Fibroblast of lung (primary cell): ENCODE measurements around the gene PRR5L. TPM values are rescaled to one million over a fixed set of nuclear protein-coding genes. Genes with fewer than 3 reads are reported as not detected.

ENCODE experiments used
- DNase-seq, 2 donors: peaks; one replicate each; pipeline versions ENCODE4 v3.0.0 to v3.0.0-alpha.2; 2010; ENCODE audit warnings: low read depth in 2 of 2
- H2AFZ ChIP-seq: 2 replicates; pipeline ENCODE4 v1.5.1; 2012; ENCODE audit warnings: low read length, control low read depth, inconsistent platforms
- H3K27ac ChIP-seq: 2 replicates; pipeline ENCODE4 v1.5.1; 2011; ENCODE audit warnings: low read length, control low read depth; ENCODE audit not compliant: insufficient read depth
- H3K27me3 ChIP-seq: 2 replicates; pipeline ENCODE4 v1.5.1; 2011; ENCODE audit warnings: mild to moderate bottlenecking, low read length; ENCODE audit not compliant: control insufficient read depth, insufficient read depth
- H3K36me3 ChIP-seq: 2 replicates; pipeline ENCODE4 v1.5.1; 2011; ENCODE audit warnings: low read length; ENCODE audit not compliant: control insufficient read depth, insufficient read depth
- H3K4me1 ChIP-seq: 2 replicates; pipeline ENCODE4 v1.5.1; 2011; ENCODE audit warnings: low read length; ENCODE audit not compliant: control insufficient read depth, insufficient read depth; ENCODE audit errors: extremely low read depth
- H3K4me2 ChIP-seq: 2 replicates; pipeline ENCODE4 v1.5.1; 2011; ENCODE audit warnings: low read length, control low read depth; ENCODE audit not compliant: insufficient read depth; ENCODE audit errors: extremely low read depth
- H3K4me3 ChIP-seq, 4 experiments: fragments of 200-600 bp in 1 of 4; sonication (generic) in 1 of 4; replicated peaks in 1 of 4; 2 replicates each; pipeline ENCODE4 v1.5.1; 2011 to 2016; ENCODE audit warnings: low read length in 4 of 4, low read depth in 3 of 4, mild to moderate bottlenecking in 3 of 4, control low read depth in 2 of 4, inconsistent platforms in 1 of 4, mixed read lengths in 1 of 4; ENCODE audit not compliant: insufficient read depth in 1 of 4; ENCODE audit errors: control extremely low read depth in 1 of 4
- H3K79me2 ChIP-seq: 2 replicates; pipeline ENCODE4 v1.5.1; 2012; ENCODE audit warnings: mild to moderate bottlenecking, low read length, inconsistent platforms; ENCODE audit not compliant: control insufficient read depth, insufficient read depth
- H3K9ac ChIP-seq: 2 replicates; pipeline ENCODE4 v1.5.1; 2011; ENCODE audit warnings: mild to moderate bottlenecking, low read length, control low read depth; ENCODE audit not compliant: insufficient read depth
- H3K9me3 ChIP-seq: 2 replicates; pipeline ENCODE4 v1.5.1; 2012; ENCODE audit warnings: low read depth, low read length; ENCODE audit not compliant: control insufficient read depth, insufficient read depth
- H4K20me1 ChIP-seq: 2 replicates; pipeline ENCODE4 v1.5.1; 2011; ENCODE audit warnings: low read length; ENCODE audit not compliant: control insufficient read depth, insufficient read depth; ENCODE audit errors: extremely low read depth
- CTCF ChIP-seq, 2 donors: IDR thresholded peaks in 1 of 2; conservative IDR thresholded peaks in 1 of 2; 1 replicate in 1 of 2; 2 replicates in 1 of 2; pipeline ENCODE4 v1.5.1; 2011 to 2012; ENCODE audit warnings: low read length in 2 of 2, control low read depth in 1 of 2, inconsistent platforms in 1 of 2, low read depth in 1 of 2, mild to moderate bottlenecking in 1 of 2
- EZH2 ChIP-seq: IDR thresholded peaks from 2 replicates; pipeline ENCODE4 v1.5.1; 2012; ENCODE audit warnings: low read length, control low read depth, mild to moderate bottlenecking; ENCODE audit errors: missing control alignments
- polyA plus RNA-seq, 2 donors: library from polyadenylated mRNA; depleted of rRNA in 1 of 2; stranded (reverse) in 1 of 2; unstranded in 1 of 2; fragments of >200 nt; gene quantifications; 2 replicates each; pipeline ENCODE4 v1.2.1, GENCODE V29; 2011 to 2012; ENCODE audit warnings: missing spikeins in 1 of 2
- total RNA-seq: library from RNA; depleted of rRNA; stranded (reverse); fragments of >200 nt; gene quantifications from 2 replicates; pipeline ENCODE4 v1.2.1, GENCODE V29; 2014

Gene PRR5L
- total and polyA plus RNA-seq, 2 donors (not counting 1 experiment from before 2014, with no cell fraction given), result 2.8 to 6.3 TPM

- TF ChIP-seq EZH2, result no peak
- TF ChIP-seq CTCF (conservative IDR thresholded peaks at IDR 0.05 in 1 of 2, IDR thresholded peaks at IDR 0.05 in 1 of 2; ENCODE audit: low read depth in 1 of 2, low read length in 2 of 2), result no peak
- no peak overlapping the region for H2AFZ ChIP-seq
- no peak for DNase-seq
These were observed 194.1 kb downstream of the PRR5L start for GRCh38 chr11:36490026-36490806.

DNA sequence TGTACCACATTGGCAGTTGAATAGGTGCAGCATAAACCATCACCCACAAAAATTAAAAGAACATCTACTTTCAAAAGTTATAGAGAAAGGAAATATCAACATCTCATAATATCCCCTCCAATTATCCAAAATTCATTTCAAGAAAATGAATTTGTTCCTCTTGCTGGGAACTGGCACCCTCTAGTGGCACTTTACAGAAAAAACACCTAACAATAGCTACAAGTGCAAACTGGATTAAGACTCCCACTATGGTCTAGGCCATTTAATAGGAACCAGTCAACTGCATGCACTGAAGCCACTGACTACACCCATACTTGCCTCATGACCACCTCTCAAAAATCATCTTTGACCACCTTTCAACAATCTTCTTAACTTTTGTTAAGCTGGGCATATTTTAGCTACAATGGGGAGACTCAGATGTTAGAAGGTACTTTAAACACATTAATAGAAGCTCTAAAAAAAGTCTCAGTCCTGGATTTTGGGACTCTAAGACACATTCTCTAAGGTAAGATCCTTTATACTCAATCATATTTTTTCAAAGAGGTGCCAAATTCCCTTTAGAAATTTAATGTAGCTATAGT, 196.7 kb downstream of the PRR5L start:
- H3K9ac ChIP-seq, result no peak overlapping the region
- DNase-seq, result peak; percentile 43 to 72

More at GRCh38 chr11:36490026-36490806, 194.1 kb downstream of the PRR5L start:
- Histone ChIP-seq H3K36me3 (peaks cover 6% of the 10 kb centered on the region), H3K4me1 (no peaks in the 10 kb centered on the region), H3K27me3 (no peaks in the 10 kb centered on the region), H3K79me2 (no peaks in the 10 kb centered on the region), H3K4me2 (no peak overlapping the region), H3K4me3 (no peak overlapping the region), H3K9me3 (no peaks in the 10 kb centered on the region), H4K20me1 (no peaks in the 10 kb centered on the region), H3K27ac (no peak overlapping the region), H3K9ac (no peak overlapping the region)

More for the DNA sequence above, 196.7 kb downstream of the PRR5L start:
- Histone ChIP-seq H3K36me3 (peaks cover 5% of the 10 kb centered on the region), H3K27ac (no peak overlapping the region), H3K9me3 (no peaks in the 10 kb centered on the region), H3K4me2 (no peak overlapping the region), H2AFZ (no peak overlapping the region), H3K4me1 (no peaks in the 10 kb centered on the region), H3K79me2 (no peaks in the 10 kb centered on the region), H4K20me1 (no peaks in the 10 kb centered on the region), H3K4me3 (no peak overlapping the region), H3K27me3 (no peaks in the 10 kb centered on the region)
- peak; percentile 74 to 80 for TF ChIP-seq CTCF (conservative IDR thresholded peaks at IDR 0.05 in 1 of 2, IDR thresholded peaks at IDR 0.05 in 1 of 2; ENCODE audit: low read depth in 1 of 2, low read length in 2 of 2)
- no peak for TF ChIP-seq EZH2
